A549 (cell line): ENCODE data around the gene LOXHD1.

Experiments
- CHD4 ChIP-seq: fragments of 200-600 bp; sonication (generic); IDR thresholded peaks from 2 replicates; pipeline ENCODE4 v1.6.1; 2016; ENCODE audit warnings: antibody characterized with exemption, mild to moderate bottlenecking, borderline replicate concordance
- CTCF ChIP-seq: fragments of >200 bp; sonication (Bioruptor Twin); formaldehyde crosslinking; IDR thresholded peaks from 3 replicates; pipeline ENCODE4 v1.5.1; 2016
- KDM5A ChIP-seq: fragments of 200-600 bp; sonication (generic); IDR thresholded peaks from 2 replicates; pipeline ENCODE4 v1.6.1; 2016; ENCODE audit warnings: antibody characterized with exemption, mild to moderate bottlenecking
- MYC ChIP-seq: IDR thresholded peaks from 2 replicates; pipeline ENCODE4 v1.6.1; 2012; ENCODE audit warnings: mild to moderate bottlenecking, inconsistent platforms, low read length, improper control_type of control experiment, borderline replicate concordance
- POLR2A ChIP-seq: IDR thresholded peaks from 2 replicates; pipeline ENCODE4 v1.6.1; 2012; ENCODE audit warnings: mild to moderate bottlenecking, low read length
- REST ChIP-seq: fragments of 200-600 bp; sonication (generic); IDR thresholded peaks from 2 replicates; pipeline ENCODE4 v1.6.1; 2016; ENCODE audit warnings: antibody characterized with exemption, mild to moderate bottlenecking, moderate library complexity

- TF ChIP-seq CTCF (no peak), CHD4 (no peak), POLR2A (no peak), REST (no peak), KDM5A (no peak), MYC (no peak)
Measured at GRCh38 chr18:46704189-46704588, 47.2 kb upstream of the LOXHD1 start.
